SHP77 treated with DMSO at 0.1 percent for 48 hours (cell line): ENCODE data around the gene TMEM179.
"Not testable (repeated sequence)": the region's sequence is repeated elsewhere in the genome, so short reads cannot be mapped to it uniquely, and the experiment has no call there.

ENCODE experiments used
- DNase-seq: peaks from one replicate; lab custom pipeline; 2025; lab: John Stamatoyannopoulos, UW

The TMEM179 gene

GRCh38 chr14:104586832-104587620 is 17.5 kb downstream of the TMEM179 start:
- no peak for DNase-seq

- DNase-seq, result no peak
Observed at GRCh38 chr14:104585966-104586697, 18.4 kb downstream of the TMEM179 start.

- DNase-seq, result no peak
Observed at GRCh38 chr14:104584557-104584956, 20.0 kb downstream of the TMEM179 start.

- no peak for DNase-seq
Observed at GRCh38 chr14:104583424-104584306, 20.9 kb downstream of the TMEM179 start.

- no peak for DNase-seq
Observed at GRCh38 chr14:104582662-104583061, 21.9 kb downstream of the TMEM179 start.

- no peak for DNase-seq
Observed at GRCh38 chr14:104582005-104582404, 22.6 kb downstream of the TMEM179 start.

GRCh38 chr14:104581521-104581920 is 23.1 kb downstream of the TMEM179 start:
- no peak for DNase-seq

GRCh38 chr14:104580961-104581360 is 23.6 kb downstream of the TMEM179 start:
- no peak for DNase-seq

GRCh38 chr14:104579939-104580338 is 24.6 kb downstream of the TMEM179 start:
- DNase-seq, result not testable (repeated sequence)

GRCh38 chr14:104579507-104579906 is 25.1 kb downstream of the TMEM179 start, which contains the start of gene C14orf180:
Gene C14orf180, plus strand, starts transcription at chr14:104579764. Its CDS starts 6,667 bp downstream, at chr14:104586431.
- no peak for DNase-seq

GRCh38 chr14:104578321-104578720 is 26.3 kb downstream of the TMEM179 start:
- DNase-seq, result no peak

- no peak for DNase-seq
Observed at GRCh38 chr14:104577847-104578301, 26.7 kb downstream of the TMEM179 start.

GRCh38 chr14:104577426-104577825 is 27.1 kb downstream of the TMEM179 start:
- no peak for DNase-seq

- DNase-seq, result no peak
Observed at GRCh38 chr14:104576970-104577332, 27.6 kb downstream of the TMEM179 start.

GRCh38 chr14:104576232-104576969 is 28.2 kb downstream of the TMEM179 start:
- DNase-seq, result no peak

- no peak for DNase-seq
Observed at GRCh38 chr14:104574978-104575583, 29.5 kb downstream of the TMEM179 start.

GRCh38 chr14:104574536-104574935 is 30.0 kb downstream of the TMEM179 start:
- DNase-seq, result no peak

- no peak for DNase-seq
Observed at GRCh38 chr14:104573930-104574329, 30.6 kb downstream of the TMEM179 start.

- DNase-seq, result no peak
Observed at GRCh38 chr14:104572668-104573067, 31.9 kb downstream of the TMEM179 start.

GRCh38 chr14:104572024-104572626 is 32.4 kb downstream of the TMEM179 start:
- no peak for DNase-seq

- DNase-seq, result no peak
Observed at GRCh38 chr14:104571246-104571645, 33.3 kb downstream of the TMEM179 start.
